DMS79 treated with DMSO at 0.1 percent for 48 hours (cell line): ENCODE results near the gene MMUT.
"Not testable (repeated sequence)": the region's sequence is repeated elsewhere in the genome, so short reads cannot be mapped to it uniquely, and the experiment has no call there.

ENCODE experiments used
- DNase-seq: peaks from one replicate; lab custom pipeline; 2025; lab: John Stamatoyannopoulos, UW

Gene MMUT

DNA sequence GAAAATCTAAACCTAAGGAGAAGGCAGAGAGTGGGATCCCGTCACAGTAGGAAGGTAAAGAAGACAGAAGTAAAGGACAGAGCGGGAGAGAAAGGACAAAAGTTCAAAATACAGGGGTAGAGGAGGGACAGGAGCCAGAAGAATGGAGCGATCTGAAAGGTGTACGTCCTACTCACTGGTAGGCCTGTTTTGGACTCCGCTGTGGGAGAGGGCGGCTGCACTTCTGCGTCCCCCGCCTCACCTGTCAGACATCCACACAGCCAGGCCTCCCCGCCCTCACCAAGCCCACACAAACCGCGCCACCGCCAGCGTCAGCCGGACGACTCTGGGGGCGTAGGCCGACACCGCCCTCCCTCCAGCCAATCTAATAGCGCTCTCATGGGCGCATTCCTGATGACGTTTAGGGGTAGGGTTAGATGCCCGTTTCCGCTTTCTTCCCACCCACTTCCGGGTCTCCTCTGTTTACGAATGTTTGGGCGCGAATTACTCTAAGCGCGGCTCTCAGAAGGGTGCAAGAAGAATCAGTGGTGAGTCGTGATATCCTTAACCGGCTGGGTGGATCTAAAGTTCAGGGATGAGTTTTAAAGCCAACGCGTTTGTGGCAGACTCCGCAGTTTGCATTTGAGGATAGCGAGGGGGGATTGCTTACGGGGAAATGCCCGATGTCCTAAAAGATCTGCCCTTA lies at the start of gene MMUT, which contains the start of gene CENPQ:
Gene MMUT, minus strand, starts transcription at position 327 of the 685 bp plus-strand sequence. CDS start 3,787 bp downstream, outside the sequence.
Gene CENPQ, plus strand, starts transcription at position 444 of the 685 bp plus-strand sequence. CDS start 6,807 bp downstream, outside the sequence.
- DNase-seq: peak; percentile 95

DNA sequence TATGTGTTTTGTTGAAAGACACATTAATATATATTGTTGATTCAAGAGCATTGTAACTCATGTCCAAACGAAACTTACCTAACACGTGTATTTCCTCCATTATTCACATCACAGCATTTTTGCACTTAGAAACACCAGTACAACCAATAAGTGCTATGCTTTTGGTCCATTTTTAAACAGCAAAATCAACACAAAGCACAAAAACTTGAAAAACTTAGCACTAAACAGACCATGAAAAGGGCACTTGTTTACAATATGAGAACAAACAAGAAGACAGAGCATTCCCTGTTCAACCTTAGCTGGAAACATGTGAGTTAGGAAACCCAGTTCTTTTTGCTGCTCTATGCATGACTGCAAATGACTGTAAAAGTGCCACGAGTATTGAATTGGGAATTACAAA lies 46.3 kb upstream of the MMUT start:
- DNase-seq: no peak

DNA sequence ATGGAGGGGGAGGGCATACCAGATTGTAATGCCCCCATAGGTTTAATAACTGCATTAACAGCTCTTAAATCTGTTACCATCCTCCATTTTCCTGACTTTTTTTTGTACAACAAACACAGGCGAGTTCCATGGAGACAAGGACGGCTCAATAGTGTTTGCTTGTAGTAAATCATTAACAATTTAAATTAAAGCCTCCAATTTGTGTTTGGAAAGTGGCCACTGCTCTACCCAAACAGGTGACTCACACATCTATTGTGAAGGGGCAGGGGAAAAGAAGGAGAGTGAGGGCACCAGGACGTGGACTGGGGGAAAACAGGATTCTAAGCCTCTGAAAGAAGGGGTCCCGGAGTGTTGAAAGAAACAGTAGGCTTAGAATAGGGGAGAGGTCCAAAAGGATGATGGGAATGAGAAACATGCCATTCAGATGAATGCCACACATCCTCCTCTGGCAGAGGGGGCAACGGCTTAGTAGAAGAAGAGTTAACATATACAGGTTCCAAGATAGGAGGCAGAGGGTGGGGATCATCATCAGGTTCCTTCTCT lies 43.6 kb upstream of the MMUT start:
- DNase-seq: no peak

DNA sequence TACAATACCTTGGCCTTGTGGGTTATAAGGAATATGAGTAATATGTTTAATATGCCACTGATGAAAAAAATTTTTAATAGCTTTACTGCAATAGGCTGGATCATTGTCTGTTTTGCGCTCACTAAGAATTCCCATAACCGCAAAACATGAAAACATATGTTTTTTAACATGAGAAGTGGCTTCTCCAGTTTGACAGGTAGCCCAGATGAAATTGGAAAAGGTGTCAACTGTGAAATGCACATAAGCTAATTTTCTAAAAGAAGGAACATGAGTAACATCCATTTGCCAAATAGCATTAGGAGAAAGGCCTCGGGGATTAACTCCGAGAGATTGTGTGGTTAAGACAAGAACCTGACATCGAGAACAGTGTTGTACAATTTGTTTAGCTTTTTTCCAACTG lies 41.6 kb upstream of the MMUT start:
- no peak for DNase-seq

DNA sequence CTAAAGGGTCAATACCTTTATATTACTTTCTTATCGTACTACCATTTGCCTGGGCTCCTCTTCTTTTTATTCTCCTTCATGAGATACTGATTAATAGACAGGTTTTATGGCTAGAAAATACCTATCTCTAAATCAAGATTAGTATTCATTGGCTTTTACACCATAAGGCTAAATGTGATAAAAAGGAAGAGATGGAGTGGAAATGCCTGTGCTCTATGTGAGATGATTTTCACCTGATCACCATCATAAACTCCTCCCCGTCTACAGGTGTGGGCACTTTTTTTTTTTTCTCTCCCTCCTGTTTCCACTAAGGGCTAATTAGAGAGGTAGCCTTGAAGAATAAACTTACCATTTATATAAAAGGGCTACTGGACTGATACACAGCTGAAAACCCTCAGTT lies 36.6 kb upstream of the MMUT start, which contains the start of gene GLYATL3:
Gene GLYATL3, plus strand, starts transcription at position 301 of the 400 bp plus-strand sequence. CDS start 12,068 bp downstream, outside the sequence.
- DNase-seq: no peak

DNA sequence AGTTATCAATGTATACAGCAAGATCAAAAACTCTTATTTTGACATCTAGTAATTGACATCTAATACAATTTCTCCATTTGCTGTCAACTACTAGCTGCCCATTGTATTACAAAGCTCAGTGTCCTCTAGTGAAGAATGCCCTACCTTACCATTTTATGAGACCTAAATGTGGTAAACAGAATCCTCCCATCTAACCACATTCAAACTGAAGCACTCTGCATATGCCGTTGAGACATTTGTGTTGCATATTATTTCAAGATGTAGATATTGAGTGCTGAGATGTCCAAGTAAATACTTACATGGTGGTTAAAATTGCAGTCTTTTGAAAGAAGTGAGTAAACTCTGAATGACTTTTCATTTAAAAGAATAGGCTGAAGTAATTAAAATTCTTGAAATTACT lies 36.1 kb upstream of the MMUT start:
- no peak for DNase-seq

DNA sequence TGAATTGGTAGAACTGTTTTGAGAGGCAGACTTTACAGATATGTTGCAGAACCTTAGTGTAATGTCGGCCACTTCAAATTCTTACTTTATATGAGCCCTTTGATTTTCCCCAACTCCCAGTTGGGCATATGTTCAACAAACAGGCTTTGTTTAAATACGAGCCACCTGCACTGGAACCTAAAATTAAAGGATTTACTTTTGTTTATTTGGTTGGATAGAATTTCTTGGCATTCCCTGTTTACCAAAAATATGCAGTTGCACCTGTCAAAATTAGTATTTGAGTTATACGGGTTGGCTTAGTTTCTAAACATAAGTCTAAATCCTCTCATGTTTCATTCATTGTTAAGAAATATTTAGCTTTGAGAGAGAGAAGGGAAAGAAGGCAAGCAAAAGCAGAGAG lies 34.3 kb upstream of the MMUT start:
- DNase-seq: peak; percentile 7

DNA sequence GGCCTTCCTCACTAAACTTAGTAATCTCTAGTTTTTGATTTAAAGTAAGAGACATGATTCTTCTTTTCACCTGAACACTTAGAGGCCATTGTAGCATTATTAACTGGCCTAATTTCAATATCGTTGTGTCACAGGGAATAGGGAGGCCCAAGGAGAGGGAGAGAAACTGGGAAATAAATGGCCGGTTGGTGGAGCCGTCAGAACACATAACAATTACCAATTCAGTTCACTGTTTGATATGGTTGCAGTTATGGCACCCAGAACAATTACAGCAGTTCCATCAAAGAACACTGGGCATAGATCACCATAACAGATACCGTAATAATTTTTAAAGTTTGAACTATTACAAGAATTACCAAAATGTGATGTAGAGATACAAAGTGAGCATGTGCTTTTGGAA lies 27.6 kb upstream of the MMUT start:
- no peak for DNase-seq

DNA sequence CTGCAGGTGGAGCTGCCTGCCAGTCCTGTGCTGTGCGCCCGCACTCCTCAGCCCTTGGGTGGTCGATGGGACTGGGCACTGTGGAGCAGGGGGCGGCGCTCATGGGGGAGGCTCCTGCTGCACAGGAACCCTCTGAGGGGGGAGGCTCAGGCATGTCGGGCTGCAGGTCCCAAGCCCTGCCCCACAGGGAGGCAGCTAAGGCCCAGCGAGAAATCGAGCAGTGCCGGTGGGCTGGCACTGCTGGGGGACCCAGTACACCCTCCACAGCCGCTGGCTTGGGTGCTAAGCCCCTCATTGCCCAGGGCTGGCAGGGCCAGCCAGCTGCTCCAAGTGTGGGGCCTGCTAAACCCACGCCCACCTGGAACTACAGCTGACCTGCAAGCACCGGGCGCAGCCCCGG lies 20.3 kb upstream of the MMUT start:
- DNase-seq: not testable (repeated sequence)

DNA sequence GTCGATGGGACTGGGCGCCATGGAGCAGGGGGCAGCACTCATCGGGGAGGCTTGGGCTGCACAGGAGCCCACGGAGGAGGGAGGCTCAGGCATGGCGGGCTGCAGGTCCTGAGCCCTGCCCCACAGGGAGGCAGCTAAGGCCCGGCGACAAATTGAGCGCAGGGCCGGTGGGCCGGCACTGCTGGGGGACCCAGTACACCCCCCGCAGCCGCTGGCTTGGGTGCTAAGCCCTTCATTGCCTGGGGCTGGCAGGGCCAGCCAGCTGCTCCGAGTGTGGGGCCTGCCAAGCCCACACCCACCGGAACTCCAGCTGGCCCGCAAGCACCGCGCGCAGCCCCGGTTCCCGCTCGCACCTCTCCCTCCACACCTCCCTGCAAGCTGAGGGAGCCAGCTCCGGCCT lies 18.8 kb upstream of the MMUT start:
- not testable (repeated sequence) for DNase-seq

DNA sequence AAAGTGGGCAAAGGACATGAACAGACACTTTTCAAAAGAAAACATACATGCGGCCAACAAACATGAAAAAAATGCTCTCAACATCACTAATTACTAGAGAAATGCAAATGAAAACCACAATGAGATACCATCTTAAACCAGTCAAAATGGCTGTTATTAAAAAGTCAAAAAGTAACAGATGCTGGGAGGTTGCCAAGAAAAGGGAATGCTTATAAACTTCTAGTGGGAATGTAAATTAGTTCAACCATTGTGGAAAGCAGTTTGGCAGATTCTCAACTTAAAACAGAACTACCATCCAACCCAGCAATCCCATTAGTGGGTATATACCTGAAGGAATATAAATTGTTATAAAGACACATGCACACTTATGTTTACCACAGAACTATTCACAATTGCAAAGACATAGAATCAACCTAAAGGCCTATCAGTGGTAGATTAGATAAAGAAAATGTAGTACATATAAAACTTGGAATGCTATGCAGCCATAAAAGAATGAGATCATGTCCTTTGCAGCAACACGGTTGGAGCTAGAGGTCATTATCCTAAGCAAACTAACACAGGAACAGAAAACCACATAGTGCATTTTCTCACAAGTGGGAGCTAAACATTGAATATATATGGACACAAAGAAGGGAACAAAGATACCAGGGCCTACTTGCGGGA lies 16.4 kb upstream of the MMUT start:
- DNase-seq: no peak

DNA sequence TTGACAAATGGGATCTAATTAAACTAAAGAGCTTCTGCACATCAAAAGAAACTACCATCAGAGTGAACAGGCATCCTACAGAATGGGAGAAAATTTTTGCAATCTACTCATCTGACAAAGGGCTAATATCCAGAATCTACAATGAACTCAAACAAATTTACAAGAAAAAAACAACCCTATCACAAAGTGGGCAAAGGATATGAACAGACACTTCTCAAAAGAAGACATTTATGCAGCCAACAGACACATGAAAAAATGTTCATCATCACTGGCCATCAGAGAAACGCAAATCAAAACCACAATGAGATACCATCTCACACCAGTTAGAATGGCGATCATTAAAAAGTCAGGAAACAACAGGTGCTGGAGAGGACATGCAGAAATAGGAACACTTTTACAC lies 13.5 kb upstream of the MMUT start:
- DNase-seq: not testable (repeated sequence)

DNA sequence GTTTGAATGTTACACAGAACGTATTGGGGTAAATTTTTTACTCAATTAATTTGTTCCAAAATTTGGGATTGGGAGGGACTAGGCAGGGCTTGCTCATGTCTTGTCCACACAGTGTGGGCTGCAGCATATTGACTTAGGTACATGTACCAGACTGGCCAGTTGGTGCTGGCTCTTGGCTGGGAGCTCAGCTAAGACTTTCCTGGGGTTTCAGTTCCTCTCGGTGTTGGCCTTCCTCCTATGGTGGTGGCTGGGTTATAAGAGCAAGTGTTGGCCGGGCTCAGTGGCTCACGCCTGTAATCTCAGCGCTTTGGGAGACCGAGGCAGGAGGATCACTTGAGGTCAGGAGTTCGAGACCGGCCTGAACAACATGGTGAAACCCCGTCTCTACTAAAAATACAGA lies 5.0 kb upstream of the MMUT start:
- no peak for DNase-seq

DNA sequence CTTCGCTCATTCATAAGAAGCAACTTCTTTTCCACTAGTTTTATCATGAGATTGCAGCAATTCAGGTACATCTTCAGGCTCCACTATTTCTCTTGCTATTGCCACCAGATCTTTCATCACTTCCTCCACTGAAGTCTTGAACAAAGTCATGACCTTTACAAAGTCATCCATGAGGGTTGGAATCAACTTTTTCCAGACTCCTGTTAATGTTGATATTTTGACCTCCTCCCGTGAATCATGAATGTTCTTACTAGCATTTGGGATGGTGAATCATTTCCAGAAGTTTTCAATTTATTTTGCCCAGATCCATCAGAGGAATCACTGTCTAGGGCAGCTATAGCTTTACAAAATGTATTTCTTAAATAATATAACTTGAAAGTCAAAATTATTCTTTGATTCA lies 1.6 kb upstream of the MMUT start:
- no peak for DNase-seq

DNA sequence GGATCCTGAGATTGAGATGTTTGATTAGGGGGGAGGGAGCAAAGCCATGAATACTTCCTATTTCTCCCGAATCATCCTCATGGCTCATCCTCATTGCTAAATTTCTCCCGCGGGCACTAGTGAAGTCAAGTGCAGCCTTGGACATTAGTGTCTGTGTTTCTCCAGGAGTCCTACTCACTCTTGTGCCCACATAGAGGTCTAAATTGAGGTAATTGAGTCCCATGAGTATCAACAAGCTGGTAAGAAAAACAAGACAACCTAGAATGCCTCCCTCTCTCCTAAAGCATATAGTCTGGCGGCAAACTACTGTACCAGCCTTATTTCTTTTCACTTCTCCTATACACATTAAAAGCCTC lies 537 bp upstream of the MMUT start:
- no peak for DNase-seq

DNA sequence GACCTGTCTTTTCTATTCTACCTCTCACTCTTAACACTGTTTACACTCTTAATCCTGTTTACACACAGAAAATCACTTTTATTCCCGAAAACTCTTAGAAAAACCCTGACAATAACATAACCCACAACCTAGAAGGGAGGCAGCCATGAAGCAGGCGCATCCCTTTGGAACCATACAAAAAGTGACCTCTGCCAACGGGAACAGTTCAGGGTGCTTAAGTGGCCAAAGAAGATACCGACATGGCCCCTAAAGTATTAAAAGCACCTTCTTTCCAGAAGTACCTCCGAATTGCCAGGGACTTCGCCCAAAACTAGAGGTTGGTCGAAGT lies 490 bp downstream of the MMUT start:
- no peak for DNase-seq

DNA sequence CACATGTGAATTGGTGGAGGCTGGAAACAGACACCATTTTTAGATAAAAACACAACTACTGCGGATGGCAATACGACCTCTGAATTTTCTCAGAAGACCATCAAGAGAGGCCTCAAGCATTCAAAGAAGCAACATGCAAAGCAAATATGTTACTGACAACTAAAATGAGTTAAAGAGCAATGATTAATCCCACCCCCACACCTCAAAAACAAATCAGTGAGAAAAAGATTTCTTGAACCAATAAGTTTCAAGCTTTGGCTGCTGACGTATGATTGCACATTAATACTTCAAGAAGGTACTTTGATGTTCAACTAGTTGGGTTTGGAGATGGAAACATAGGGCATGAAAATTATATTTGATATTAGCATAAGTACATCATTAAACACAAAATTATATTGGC lies 982 bp downstream of the MMUT start:
- no peak for DNase-seq

DNA sequence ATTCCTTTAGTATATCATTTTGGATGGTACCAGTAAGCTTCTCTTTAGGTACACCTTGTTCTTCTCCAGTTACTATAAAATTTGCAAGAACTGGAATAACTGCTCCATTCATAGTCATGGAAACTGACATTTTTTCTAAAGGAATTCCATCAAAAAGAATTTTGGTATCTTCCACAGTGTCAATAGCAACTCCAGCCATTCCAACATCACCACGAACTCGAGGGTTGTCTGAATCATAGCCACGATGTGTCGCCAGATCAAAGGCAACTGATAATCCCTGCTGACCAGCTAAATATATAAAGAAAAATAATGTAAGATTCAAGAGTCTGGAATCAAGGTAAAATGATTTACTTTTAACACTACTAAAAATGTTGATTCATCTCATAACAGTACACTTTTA lies 5.3 kb downstream of the MMUT start:
- no peak for DNase-seq

DNA sequence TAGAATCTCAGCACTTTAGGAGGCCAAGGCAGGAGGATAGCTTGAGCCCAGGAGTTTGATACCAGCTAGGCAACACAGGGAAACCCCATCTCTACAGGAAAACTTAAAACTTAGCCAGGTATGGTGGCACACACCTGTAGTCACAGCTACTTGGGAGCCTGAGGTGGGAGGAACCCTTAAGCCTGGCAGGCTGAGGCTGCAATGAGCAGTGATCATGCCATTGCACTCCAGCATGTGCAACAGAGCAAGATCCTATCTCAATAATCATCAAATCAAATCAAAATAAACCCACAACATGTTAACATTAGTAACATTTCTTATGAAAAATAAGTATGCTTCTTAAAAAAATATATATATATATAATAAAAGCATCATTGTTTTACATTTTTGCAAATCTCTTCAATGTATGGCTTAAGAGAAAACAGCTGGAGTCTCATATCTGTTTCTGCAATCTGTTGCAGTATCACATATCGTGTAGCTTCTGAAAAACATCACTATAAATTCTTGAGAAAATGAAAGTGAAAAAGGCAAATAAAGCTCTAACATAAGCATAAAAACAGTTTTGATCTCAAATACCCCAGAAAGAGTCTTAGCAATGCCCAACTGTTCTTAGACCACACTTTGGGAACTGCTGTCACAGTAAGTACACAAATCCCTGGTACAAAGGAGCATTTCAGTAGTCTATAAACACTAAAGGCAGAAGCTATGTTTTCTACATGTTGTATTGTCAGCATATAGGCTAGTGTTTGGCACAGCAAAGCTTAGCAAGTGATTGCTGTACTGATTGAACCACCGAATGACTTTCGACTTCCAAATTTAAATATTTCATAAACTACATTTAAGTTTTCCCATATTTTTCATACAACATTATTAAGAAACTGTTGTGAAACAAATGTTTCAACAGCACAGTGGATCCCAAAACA lies 8.0 kb downstream of the MMUT start:
- DNase-seq: no peak

DNA sequence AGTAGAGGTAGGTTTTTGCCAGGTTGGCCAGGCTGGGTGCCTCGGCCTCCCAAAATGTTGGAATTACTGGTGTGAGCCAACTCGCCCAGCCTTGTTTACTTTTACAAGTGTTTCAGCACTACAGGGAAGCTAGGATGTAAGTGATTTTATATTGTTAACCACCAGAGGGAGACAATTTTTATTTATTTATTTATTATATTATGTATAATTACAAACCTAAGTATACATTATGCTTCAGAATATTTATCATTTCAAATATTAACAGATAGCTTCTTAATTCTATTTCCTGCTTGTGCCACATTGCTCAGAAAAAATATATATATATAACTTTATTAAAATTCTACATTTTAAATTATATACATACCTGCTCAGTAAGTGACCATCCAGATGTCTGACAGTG lies 9.8 kb downstream of the MMUT start:
- DNase-seq: no peak

DNA sequence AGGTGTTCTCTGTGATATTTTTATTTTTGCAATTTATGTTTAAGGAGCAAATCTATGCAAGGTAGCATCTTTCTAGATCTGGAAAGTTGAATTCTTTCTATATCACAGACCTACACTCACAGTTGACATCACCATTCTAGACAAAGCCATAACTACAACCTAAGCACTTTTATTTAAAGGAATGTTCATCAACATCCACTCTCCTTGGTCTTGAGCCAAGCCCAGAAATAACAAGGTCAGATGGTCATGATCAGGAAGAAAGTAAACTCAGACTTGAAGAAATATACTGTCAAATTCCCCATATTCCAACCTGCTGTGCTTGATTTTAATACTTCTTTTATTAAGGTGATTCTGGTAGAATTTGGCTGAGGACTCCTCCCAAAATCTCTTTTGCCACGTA lies 32.2 kb downstream of the MMUT start:
- no peak for DNase-seq

DNA sequence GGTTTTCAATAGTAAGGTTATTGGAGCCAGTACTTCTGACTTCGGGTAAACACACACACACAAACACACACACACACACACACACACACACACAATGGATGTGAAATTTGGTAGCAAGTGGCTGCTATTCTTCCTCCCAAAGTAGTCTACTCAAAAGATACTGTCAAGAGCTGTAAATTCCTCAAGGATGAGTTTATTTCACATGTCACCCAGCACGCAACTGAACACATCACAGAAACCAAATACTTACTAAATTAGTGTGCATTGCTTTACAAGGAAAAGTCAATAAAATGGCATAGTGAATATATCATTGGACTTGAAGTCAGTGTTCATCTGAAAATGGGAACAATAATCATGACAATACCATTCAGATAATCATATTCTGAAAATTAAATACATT lies 32.9 kb downstream of the MMUT start:
- DNase-seq: no peak

DNA sequence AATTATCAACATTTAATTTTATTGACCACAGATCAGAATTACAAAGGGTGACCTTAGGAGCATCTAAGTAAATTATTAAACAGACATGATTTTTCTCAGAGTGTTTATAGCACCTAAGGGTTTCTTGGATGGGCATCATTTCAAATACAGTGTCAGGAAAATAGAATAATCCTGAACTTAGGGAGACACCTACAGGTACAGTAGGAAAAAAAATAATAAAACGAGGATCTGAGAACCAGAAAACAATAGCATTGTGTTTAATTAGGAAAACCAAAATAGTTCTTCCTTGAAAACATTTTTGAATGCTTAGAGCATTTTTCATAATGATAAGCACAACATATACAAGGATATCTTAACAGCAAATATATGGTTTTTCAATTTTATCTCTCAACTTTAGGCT lies 39.2 kb downstream of the MMUT start:
- DNase-seq: no peak
